ENCODE data around the gene PTGIS. TPM values are rescaled to one million over a fixed set of nuclear protein-coding genes. Genes with fewer than 3 reads are reported as not detected.
A peak's percentile ranks its signal among the peaks of the same experiment; 100 is the strongest.

Gene PTGIS
- total RNA-seq, 1 donor from 2014 or later = 31.3 TPM

DNA sequence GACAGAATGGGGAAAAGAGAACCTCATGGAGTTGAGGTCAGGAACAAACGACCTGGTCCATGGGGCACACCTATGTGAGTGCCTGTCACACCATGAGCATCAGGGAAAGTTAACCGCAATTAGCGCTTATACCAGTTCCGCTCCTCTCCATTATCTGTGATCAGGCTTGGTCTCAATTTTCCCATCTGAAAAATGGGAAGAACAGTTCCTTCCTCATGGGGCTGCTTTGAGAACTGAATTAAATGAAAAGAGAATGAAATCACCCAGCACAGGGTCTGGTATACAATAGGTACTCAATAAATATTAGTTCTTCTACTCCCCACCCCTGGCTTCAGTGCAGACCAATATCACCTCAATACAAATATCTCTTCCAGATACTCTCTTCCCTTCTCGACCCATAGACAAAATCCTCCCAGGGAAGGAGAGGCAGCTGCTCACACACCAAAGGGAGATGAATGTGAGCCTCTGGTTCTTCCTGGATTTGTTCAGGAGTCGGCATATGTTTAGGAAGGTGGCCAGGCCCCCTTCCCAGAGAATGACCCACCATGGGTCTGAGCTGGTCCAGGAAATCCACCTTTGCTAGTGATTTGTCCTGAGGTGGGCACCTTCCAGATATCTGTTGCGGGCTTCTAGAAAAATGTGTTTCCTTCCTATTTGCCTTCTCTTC, 2.4 kb upstream of the PTGIS start:
- Histone ChIP-seq H3K9me3 (ENCODE audit: low read depth) (no peaks in the 10 kb centered on the region), H3K4me1 (peaks cover 37% of the 10 kb centered on the region), H3K4me3 (no peak overlapping the region), H3F3A (ENCODE audit: low read depth) (peaks cover 35% of the 10 kb centered on the region), H3K36me3 (no peaks in the 10 kb centered on the region), H3K9ac (no peak overlapping the region), H4K20me1 (ENCODE audit: low read depth) (no peaks in the 10 kb centered on the region), H3K4me2 (no peak overlapping the region), H2AFZ (replicated peaks) (no peak overlapping the region), H3K27ac (no peak overlapping the region), H3K79me2 (ENCODE audit: low read depth) (peaks cover 23% of the 10 kb centered on the region), H3K27me3 (no peaks in the 10 kb centered on the region)
- Mint-ChIP-seq H3K9me3 (no peaks in the 10 kb centered on the region), H3K27me3 (ENCODE audit: insufficient read depth, low read depth) (peaks cover 14% of the 10 kb centered on the region), H3K27ac (no peak overlapping the region), H3K4me3 (peak overlapping the region; percentile 5), H3K36me3 (no peaks in the 10 kb centered on the region), H3K4me1 (peaks cover 37% of the 10 kb centered on the region)
- no peak for DNase-seq (ENCODE audit: low spot score)
- TF ChIP-seq CTCF (IDR thresholded peaks at IDR 0.05) = no peak
- no peak for TF ChIP-seq EZH2phosphoT487 (IDR thresholded peaks at IDR 0.05)
- no peak for TF ChIP-seq EZH2 (IDR thresholded peaks at IDR 0.05)

- H3K9me3 Mint-ChIP-seq = no peaks in the 10 kb centered on the region
- H4K20me1 ChIP-seq (ENCODE audit: low read depth) = no peaks in the 10 kb centered on the region
- no peaks in the 10 kb centered on the region for H3K36me3 Mint-ChIP-seq
- peaks cover 27% of the 10 kb centered on the region for H3K79me2 ChIP-seq (ENCODE audit: low read depth)
- no peaks in the 10 kb centered on the region for H3K36me3 ChIP-seq
- DNase-seq (ENCODE audit: low spot score) = peak; percentile 21
- peak overlapping the region; percentile 93 for H3K4me3 Mint-ChIP-seq
- no peak overlapping the region for H2AFZ ChIP-seq (replicated peaks)
- peaks cover 37% of the 10 kb centered on the region for H3K4me1 ChIP-seq
- H3K4me2 ChIP-seq = peak overlapping the region; percentile 90
- H3K27me3 Mint-ChIP-seq (ENCODE audit: insufficient read depth, low read depth) = peaks cover 14% of the 10 kb centered on the region
- no peak overlapping the region for H3K27ac ChIP-seq
- no peaks in the 10 kb centered on the region for H3K27me3 ChIP-seq
- no peak overlapping the region for H3K4me3 ChIP-seq
- no peak overlapping the region for H3K9ac ChIP-seq
- peaks cover 37% of the 10 kb centered on the region for H3K4me1 Mint-ChIP-seq
- H3K9me3 ChIP-seq (ENCODE audit: low read depth) = no peaks in the 10 kb centered on the region
- peak overlapping the region; percentile 11 for H3K27ac Mint-ChIP-seq
- peaks cover 39% of the 10 kb centered on the region for H3F3A ChIP-seq (ENCODE audit: low read depth)
- TF ChIP-seq CTCF (IDR thresholded peaks at IDR 0.05) (no peak), EZH2phosphoT487 (IDR thresholded peaks at IDR 0.05) (no peak), EZH2 (IDR thresholded peaks at IDR 0.05) (no peak)
These were observed 1.6 kb upstream of the PTGIS start for GRCh38 chr20:49569411-49570115.

DNA sequence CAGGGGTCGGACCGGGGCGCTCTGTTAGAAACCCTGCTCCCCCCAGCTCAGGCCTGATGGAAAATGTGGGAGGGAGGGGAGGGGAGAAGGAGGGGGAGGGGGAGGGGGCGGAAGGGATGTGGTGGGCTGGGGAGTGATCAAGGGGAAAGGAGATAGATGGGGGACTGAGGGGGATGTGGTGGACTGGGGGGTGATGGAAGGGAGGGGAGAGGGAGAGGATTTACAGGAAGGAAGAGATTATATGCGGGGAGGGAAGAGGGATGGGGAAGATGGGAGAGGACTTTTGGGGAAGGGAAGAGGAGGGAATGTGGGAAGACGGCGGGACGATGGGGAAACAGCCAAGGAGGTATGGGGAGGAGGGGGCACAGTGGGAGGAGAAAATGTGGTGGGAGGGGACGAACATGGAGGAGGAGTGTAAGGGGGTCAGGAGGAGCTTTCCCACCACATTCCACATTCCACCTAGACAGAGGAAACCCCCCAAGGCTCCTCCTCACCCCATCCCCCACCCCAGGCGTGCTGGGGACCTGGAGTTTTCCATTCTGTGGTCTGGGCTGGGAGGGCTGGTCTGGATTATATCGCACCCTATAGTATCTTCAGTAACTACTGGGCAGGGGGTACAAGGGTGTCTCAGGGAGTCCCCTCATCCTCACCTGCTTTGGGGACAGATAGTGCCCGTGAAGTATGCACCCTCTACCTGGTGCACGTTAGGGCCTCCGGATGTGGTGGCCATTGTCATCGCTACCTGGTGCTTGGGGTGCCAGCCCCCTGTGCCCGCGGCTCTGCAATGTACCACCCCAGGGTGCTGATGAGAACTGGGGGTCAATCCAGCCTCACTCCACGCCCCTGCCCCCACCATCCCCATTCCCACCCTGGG, 578 bp upstream of the PTGIS start:
- Histone ChIP-seq H2AFZ (replicated peaks) (no peak overlapping the region), H3K27me3 (no peaks in the 10 kb centered on the region), H3K4me1 (peaks cover 37% of the 10 kb centered on the region), H3K4me3 (peak overlapping the region; percentile 74), H3K79me2 (ENCODE audit: low read depth) (peaks cover 33% of the 10 kb centered on the region), H3F3A (ENCODE audit: low read depth) (peaks cover 39% of the 10 kb centered on the region), H3K36me3 (no peaks in the 10 kb centered on the region), H3K4me2 (peak overlapping the region; percentile 90), H4K20me1 (ENCODE audit: low read depth) (no peaks in the 10 kb centered on the region), H3K9me3 (ENCODE audit: low read depth) (no peaks in the 10 kb centered on the region), H3K9ac (no peak overlapping the region), H3K27ac (peak overlapping the region; percentile 32)
- peak overlapping the region; percentile 83 for H3K27ac Mint-ChIP-seq
- peak overlapping the region; percentile 93 for H3K4me3 Mint-ChIP-seq
- no peaks in the 10 kb centered on the region for H3K36me3 Mint-ChIP-seq
- H3K4me1 Mint-ChIP-seq = peaks cover 33% of the 10 kb centered on the region
- peak; percentile 81 for DNase-seq (ENCODE audit: low spot score)
- peaks cover 15% of the 10 kb centered on the region for H3K27me3 Mint-ChIP-seq (ENCODE audit: insufficient read depth, low read depth)
- no peaks in the 10 kb centered on the region for H3K9me3 Mint-ChIP-seq
- TF ChIP-seq EZH2phosphoT487 (IDR thresholded peaks at IDR 0.05) (no peak), EZH2 (IDR thresholded peaks at IDR 0.05) (no peak), CTCF (IDR thresholded peaks at IDR 0.05) (no peak)
